HEK293 (cell line): ENCODE data around the gene ATP6V0E2.

Source experiments
- CTCF ChIA-PET: fragments of 350-600 bp; formaldehyde crosslinking; extraction: SDS; loops from one replicate; lab custom pipeline; 2021; ENCODE audit warnings: antibody characterized with exemption; lab: Yijun Ruan, JAX
- POLR2A ChIA-PET: fragments of 300-600 bp; formaldehyde crosslinking; extraction: SDS; loops from one replicate; lab custom pipeline; 2020; ENCODE audit warnings: antibody characterized with exemption, inconsistent platforms; lab: Yijun Ruan, JAX
- H3K27ac ChIP-seq: fragments of 200-500 bp; sonication (Bioruptor generic); 2 replicates; pipeline ENCODE4 v1.5.1; 2014; ENCODE audit warnings: low read depth, low read length, control low read depth, inconsistent platforms; ENCODE audit errors: extremely low read depth
- H3K36me3 ChIP-seq, 2 experiments: fragments of 200-500 bp in 1 of 2; sonication (Bioruptor generic) in 1 of 2; 1 replicate in 1 of 2; 2 replicates in 1 of 2; pipeline ENCODE4 v1.5.1; 2014 to 2017; ENCODE audit warnings: inconsistent platforms in 2 of 2, low read length in 2 of 2; ENCODE audit not compliant: control insufficient read depth in 2 of 2, insufficient read depth in 1 of 2
- H3K4me1 ChIP-seq: fragments of 200-500 bp; sonication (Bioruptor generic); 2 replicates; pipeline ENCODE4 v1.5.1; 2014; ENCODE audit warnings: mild to moderate bottlenecking, low read length, inconsistent platforms; ENCODE audit not compliant: control insufficient read depth, insufficient read depth
- H3K4me3 ChIP-seq: 2 replicates; pipeline ENCODE4 v1.5.1; 2011; ENCODE audit warnings: low read depth, mild to moderate bottlenecking, control low read depth, low read length, moderate library complexity
- H3K9me3 ChIP-seq: fragments of 200-500 bp; sonication (Bioruptor generic); 2 replicates; pipeline ENCODE4 v1.5.1; 2014; ENCODE audit warnings: low read depth, low read length, inconsistent platforms; ENCODE audit not compliant: control insufficient read depth, insufficient read depth
- IKZF3 ChIP-seq: fragments of 450-650 bp; IDR thresholded peaks from 2 replicates; pipeline ENCODE4 v1.5.0; 2018; ENCODE audit warnings: missing biosample characterization, mild to moderate bottlenecking, missing genetic modification characterization, moderate library complexity
- MZF1 ChIP-seq: fragments of 450-650 bp; formaldehyde crosslinking; IDR thresholded peaks from 2 replicates; pipeline ENCODE4 v1.5.1; 2017; ENCODE audit warnings: missing biosample characterization, missing genetic modification characterization, borderline replicate concordance
- REST ChIP-seq: fragments of 450-650 bp; formaldehyde crosslinking; IDR thresholded peaks from 2 replicates; pipeline ENCODE4 v1.5.1; 2016; ENCODE audit warnings: missing biosample characterization, missing genetic modification characterization
- SCRT1 ChIP-seq: fragments of 450-650 bp; formaldehyde crosslinking; IDR thresholded peaks from 2 replicates; pipeline ENCODE4 v1.5.1; 2016; ENCODE audit warnings: missing biosample characterization, missing genetic modification characterization, borderline replicate concordance
- SCRT2 ChIP-seq: fragments of 450-650 bp; formaldehyde crosslinking; IDR thresholded peaks from 2 replicates; pipeline ENCODE4 v1.5.1; 2016; ENCODE audit warnings: missing biosample characterization, missing genetic modification characterization
- TRIM28 ChIP-seq: IDR thresholded peaks from 2 replicates; pipeline ENCODE4 v1.6.1; 2011; ENCODE audit warnings: low read length, control low read depth, borderline replicate concordance
- ZBTB17 ChIP-seq: fragments of 450-650 bp; formaldehyde crosslinking; IDR thresholded peaks from 2 replicates; pipeline ENCODE4 v1.5.1; 2016; ENCODE audit warnings: missing biosample characterization, missing genetic modification characterization
- ZBTB20 ChIP-seq: fragments of 450-650 bp; formaldehyde crosslinking; IDR thresholded peaks from 2 replicates; pipeline ENCODE4 v1.5.1; 2016; ENCODE audit warnings: missing biosample characterization, missing genetic modification characterization
- ZNF2 ChIP-seq: fragments of 450-650 bp; formaldehyde crosslinking; IDR thresholded peaks from 2 replicates; pipeline ENCODE4 v1.5.1; 2016; ENCODE audit warnings: missing biosample characterization, missing genetic modification characterization
- ZNF366 ChIP-seq: fragments of 450-650 bp; formaldehyde crosslinking; conservative IDR thresholded peaks from 2 replicates; pipeline ENCODE4 v1.5.1; 2016; ENCODE audit warnings: missing biosample characterization, missing genetic modification characterization
- ZNF777 ChIP-seq: fragments of 450-650 bp; formaldehyde crosslinking; IDR thresholded peaks from 2 replicates; pipeline ENCODE4 v1.5.1; 2017; ENCODE audit warnings: missing biosample characterization, missing genetic modification characterization, borderline replicate concordance
- ZSCAN30 ChIP-seq: fragments of 450-650 bp; IDR thresholded peaks from 2 replicates; pipeline ENCODE4 v1.5.1; 2018; ENCODE audit warnings: missing biosample characterization, mild to moderate bottlenecking, missing genetic modification characterization, moderate library complexity
- ZXDB ChIP-seq: fragments of 450-650 bp; formaldehyde crosslinking; IDR thresholded peaks from 2 replicates; pipeline ENCODE4 v1.5.1; 2016; ENCODE audit warnings: missing biosample characterization, missing genetic modification characterization
- TF ChIP-seq, protein P1 (sequence below): fragments of 450-650 bp; formaldehyde crosslinking; IDR thresholded peaks from 2 replicates; pipeline ENCODE4 v1.5.1; 2016; ENCODE audit warnings: missing biosample characterization, missing genetic modification characterization
- TF ChIP-seq, protein P2 (sequence below): fragments of 450-650 bp; formaldehyde crosslinking; IDR thresholded peaks from 2 replicates; pipeline ENCODE4 v1.5.1; 2016; ENCODE audit warnings: missing biosample characterization, missing genetic modification characterization
- TF ChIP-seq, protein P3 (sequence below): fragments of 450-650 bp; formaldehyde crosslinking; IDR thresholded peaks from 2 replicates; pipeline ENCODE4 v1.5.1; 2017; ENCODE audit warnings: missing biosample characterization, missing genetic modification characterization
- TF ChIP-seq, protein P4 (sequence below): fragments of 450-650 bp; formaldehyde crosslinking; IDR thresholded peaks from 2 replicates; pipeline ENCODE4 v1.5.1; 2017; ENCODE audit warnings: missing biosample characterization, missing genetic modification characterization
- TF ChIP-seq, protein P5 (sequence below): fragments of 450-650 bp; formaldehyde crosslinking; IDR thresholded peaks from 2 replicates; pipeline ENCODE4 v1.5.1; 2016; ENCODE audit warnings: missing biosample characterization, missing genetic modification characterization, borderline replicate concordance
- TF ChIP-seq, protein P6 (sequence below): fragments of 450-650 bp; formaldehyde crosslinking; IDR thresholded peaks from 2 replicates; pipeline ENCODE4 v1.5.1; 2016; ENCODE audit warnings: missing biosample characterization, missing genetic modification characterization

The ATP6V0E2 gene

GRCh38 chr7:149872419-149873073 is 1.2 kb upstream of the ATP6V0E2 start:
- ChIA-PET POLR2A (interaction anchor here (0.7 kb wide), 1 partner anchor 377 kb away, joined by 6 read pairs; no protein-coding TSS in a partner anchor), CTCF (interaction anchor here (0.6 to 1.4 kb wide), 2 partner anchors 17 to 65 kb away, joined by 3 to 5 read pairs; no protein-coding TSS in a partner anchor)
- peaks cover 0 to 59% of the 10 kb centered on the region in 2 experiments; a peak in 1 of 3 replicates for H3K36me3 ChIP-seq
- no peaks in the 10 kb centered on the region for H3K4me1 ChIP-seq
- H3K9me3 ChIP-seq = no peaks in the 10 kb centered on the region
- H3K4me3 ChIP-seq = peak overlapping the region; percentile 61
- H3K27ac ChIP-seq = no peak overlapping the region; the same call in 1 of the 2 replicates
- peak; percentile 85 for TF ChIP-seq REST (tag by site-specific recombination)
- peak; percentile 83 for TF ChIP-seq ZBTB20 (tag by site-specific recombination)
- TF ChIP-seq ZSCAN30 (tag by site-specific recombination) = peak; percentile 27; the same call in 1 of the 2 replicates
- TF ChIP-seq, protein P1, sequence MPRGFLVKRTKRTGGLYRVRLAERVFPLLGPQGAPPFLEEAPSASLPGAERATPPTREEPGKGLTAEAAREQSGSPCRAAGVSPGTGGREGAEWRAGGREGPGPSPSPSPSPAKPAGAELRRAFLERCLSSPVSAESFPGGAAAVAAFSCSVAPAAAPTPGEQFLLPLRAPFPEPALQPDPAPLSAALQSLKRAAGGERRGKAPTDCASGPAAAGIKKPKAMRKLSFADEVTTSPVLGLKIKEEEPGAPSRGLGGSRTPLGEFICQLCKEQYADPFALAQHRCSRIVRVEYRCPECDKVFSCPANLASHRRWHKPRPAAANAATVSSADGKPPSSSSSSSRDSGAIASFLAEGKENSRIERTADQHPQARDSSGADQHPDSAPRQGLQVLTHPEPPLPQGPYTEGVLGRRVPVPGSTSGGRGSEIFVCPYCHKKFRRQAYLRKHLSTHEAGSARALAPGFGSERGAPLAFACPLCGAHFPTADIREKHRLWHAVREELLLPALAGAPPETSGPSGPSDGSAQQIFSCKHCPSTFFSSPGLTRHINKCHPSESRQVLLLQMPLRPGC (tag by site-specific recombination) = no peak
- 0 out of 2 replicates have a peak, but pooled peaks have one; percentile 23 for TF ChIP-seq ZNF2 (tag by site-specific recombination)
- peak; percentile 52; the same call in 1 of the 2 replicates for TF ChIP-seq IKZF3 (tag by site-specific recombination)
- TF ChIP-seq, protein P2, sequence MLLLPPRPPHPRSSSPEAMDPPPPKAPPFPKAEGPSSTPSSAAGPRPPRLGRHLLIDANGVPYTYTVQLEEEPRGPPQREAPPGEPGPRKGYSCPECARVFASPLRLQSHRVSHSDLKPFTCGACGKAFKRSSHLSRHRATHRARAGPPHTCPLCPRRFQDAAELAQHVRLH (tag by site-specific recombination) = peak; percentile 33; the same call in 1 of the 2 replicates
- TF ChIP-seq MZF1 (tag by site-specific recombination) = peak; percentile 66; the same call in 1 of the 2 replicates
- TF ChIP-seq, protein P3, sequence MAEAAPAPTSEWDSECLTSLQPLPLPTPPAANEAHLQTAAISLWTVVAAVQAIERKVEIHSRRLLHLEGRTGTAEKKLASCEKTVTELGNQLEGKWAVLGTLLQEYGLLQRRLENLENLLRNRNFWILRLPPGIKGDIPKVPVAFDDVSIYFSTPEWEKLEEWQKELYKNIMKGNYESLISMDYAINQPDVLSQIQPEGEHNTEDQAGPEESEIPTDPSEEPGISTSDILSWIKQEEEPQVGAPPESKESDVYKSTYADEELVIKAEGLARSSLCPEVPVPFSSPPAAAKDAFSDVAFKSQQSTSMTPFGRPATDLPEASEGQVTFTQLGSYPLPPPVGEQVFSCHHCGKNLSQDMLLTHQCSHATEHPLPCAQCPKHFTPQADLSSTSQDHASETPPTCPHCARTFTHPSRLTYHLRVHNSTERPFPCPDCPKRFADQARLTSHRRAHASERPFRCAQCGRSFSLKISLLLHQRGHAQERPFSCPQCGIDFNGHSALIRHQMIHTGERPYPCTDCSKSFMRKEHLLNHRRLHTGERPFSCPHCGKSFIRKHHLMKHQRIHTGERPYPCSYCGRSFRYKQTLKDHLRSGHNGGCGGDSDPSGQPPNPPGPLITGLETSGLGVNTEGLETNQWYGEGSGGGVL = no peak
- TF ChIP-seq ZXDB (tag by site-specific recombination) = 0 out of 2 replicates have a peak, but pooled peaks have one; percentile 8
- TF ChIP-seq, protein P4, sequence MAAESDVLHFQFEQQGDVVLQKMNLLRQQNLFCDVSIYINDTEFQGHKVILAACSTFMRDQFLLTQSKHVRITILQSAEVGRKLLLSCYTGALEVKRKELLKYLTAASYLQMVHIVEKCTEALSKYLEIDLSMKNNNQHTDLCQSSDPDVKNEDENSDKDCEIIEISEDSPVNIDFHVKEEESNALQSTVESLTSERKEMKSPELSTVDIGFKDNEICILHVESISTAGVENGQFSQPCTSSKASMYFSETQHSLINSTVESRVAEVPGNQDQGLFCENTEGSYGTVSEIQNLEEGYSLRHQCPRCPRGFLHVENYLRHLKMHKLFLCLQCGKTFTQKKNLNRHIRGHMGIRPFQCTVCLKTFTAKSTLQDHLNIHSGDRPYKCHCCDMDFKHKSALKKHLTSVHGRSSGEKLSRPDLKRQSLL = no peak
- peak; percentile 23; the same call in 1 of the 2 replicates for TF ChIP-seq ZBTB17 (tag by site-specific recombination)
- TF ChIP-seq TRIM28 = 0 out of 2 replicates have a peak, but pooled peaks have one; percentile 35
- no peak for TF ChIP-seq ZNF777 (tag by site-specific recombination)
- TF ChIP-seq SCRT2 (tag by site-specific recombination) = peak; percentile 98
- peak; percentile 93 for TF ChIP-seq SCRT1 (tag by site-specific recombination)
- TF ChIP-seq, protein P5, sequence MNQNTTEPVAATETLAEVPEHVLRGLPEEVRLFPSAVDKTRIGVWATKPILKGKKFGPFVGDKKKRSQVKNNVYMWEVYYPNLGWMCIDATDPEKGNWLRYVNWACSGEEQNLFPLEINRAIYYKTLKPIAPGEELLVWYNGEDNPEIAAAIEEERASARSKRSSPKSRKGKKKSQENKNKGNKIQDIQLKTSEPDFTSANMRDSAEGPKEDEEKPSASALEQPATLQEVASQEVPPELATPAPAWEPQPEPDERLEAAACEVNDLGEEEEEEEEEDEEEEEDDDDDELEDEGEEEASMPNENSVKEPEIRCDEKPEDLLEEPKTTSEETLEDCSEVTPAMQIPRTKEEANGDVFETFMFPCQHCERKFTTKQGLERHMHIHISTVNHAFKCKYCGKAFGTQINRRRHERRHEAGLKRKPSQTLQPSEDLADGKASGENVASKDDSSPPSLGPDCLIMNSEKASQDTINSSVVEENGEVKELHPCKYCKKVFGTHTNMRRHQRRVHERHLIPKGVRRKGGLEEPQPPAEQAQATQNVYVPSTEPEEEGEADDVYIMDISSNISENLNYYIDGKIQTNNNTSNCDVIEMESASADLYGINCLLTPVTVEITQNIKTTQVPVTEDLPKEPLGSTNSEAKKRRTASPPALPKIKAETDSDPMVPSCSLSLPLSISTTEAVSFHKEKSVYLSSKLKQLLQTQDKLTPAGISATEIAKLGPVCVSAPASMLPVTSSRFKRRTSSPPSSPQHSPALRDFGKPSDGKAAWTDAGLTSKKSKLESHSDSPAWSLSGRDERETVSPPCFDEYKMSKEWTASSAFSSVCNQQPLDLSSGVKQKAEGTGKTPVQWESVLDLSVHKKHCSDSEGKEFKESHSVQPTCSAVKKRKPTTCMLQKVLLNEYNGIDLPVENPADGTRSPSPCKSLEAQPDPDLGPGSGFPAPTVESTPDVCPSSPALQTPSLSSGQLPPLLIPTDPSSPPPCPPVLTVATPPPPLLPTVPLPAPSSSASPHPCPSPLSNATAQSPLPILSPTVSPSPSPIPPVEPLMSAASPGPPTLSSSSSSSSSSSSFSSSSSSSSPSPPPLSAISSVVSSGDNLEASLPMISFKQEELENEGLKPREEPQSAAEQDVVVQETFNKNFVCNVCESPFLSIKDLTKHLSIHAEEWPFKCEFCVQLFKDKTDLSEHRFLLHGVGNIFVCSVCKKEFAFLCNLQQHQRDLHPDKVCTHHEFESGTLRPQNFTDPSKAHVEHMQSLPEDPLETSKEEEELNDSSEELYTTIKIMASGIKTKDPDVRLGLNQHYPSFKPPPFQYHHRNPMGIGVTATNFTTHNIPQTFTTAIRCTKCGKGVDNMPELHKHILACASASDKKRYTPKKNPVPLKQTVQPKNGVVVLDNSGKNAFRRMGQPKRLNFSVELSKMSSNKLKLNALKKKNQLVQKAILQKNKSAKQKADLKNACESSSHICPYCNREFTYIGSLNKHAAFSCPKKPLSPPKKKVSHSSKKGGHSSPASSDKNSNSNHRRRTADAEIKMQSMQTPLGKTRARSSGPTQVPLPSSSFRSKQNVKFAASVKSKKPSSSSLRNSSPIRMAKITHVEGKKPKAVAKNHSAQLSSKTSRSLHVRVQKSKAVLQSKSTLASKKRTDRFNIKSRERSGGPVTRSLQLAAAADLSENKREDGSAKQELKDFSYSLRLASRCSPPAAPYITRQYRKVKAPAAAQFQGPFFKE (tag by site-specific recombination) = no peak
- TF ChIP-seq ZNF366 (tag by site-specific recombination) = peak; percentile 68; the same call in 1 of the 2 replicates
- TF ChIP-seq, protein P6, sequence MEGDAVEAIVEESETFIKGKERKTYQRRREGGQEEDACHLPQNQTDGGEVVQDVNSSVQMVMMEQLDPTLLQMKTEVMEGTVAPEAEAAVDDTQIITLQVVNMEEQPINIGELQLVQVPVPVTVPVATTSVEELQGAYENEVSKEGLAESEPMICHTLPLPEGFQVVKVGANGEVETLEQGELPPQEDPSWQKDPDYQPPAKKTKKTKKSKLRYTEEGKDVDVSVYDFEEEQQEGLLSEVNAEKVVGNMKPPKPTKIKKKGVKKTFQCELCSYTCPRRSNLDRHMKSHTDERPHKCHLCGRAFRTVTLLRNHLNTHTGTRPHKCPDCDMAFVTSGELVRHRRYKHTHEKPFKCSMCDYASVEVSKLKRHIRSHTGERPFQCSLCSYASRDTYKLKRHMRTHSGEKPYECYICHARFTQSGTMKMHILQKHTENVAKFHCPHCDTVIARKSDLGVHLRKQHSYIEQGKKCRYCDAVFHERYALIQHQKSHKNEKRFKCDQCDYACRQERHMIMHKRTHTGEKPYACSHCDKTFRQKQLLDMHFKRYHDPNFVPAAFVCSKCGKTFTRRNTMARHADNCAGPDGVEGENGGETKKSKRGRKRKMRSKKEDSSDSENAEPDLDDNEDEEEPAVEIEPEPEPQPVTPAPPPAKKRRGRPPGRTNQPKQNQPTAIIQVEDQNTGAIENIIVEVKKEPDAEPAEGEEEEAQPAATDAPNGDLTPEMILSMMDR (tag by site-specific recombination) = 0 out of 2 replicates have a peak, but pooled peaks have one; percentile 54
